Gastrocnemius medialis (tissue), 4 donors: Measurements from ENCODE around the gene SPSB1. TPM values are rescaled to one million over a fixed set of nuclear protein-coding genes. Genes with fewer than 3 reads are reported as not detected.

Source experiments
- ATAC-seq, 2 donors: fragments of 150-250 bp; one replicate each; pipeline ENCODE4 v1.9.1; 2016
- DNase-seq, 2 donors: peaks; one replicate each; pipeline ENCODE4 v3.0.0-alpha.2; 2019
- H3K27ac ChIP-seq, 4 donors: fragments of 200-600 bp; sonication (generic); 1 replicate in 1 of 4; 2 replicates in 3 of 4; pipeline ENCODE4 v1.5.1; 2016 to 2018; ENCODE audit warnings: mild to moderate bottlenecking in 2 of 4, moderate library complexity in 1 of 4
- H3K27me3 ChIP-seq, 3 donors: fragments of 200-600 bp; sonication (generic) in 2 of 3; 1 replicate in 1 of 3; 2 replicates in 2 of 3; pipeline versions ENCODE4 v1.5.1 to v1.6.0; 2016 to 2019; ENCODE audit warnings: mild to moderate bottlenecking in 1 of 3, moderate library complexity in 1 of 3
- H3K36me3 ChIP-seq, 2 donors: fragments of 200-600 bp; sonication (generic) in 1 of 2; one replicate each; pipeline ENCODE4 v1.5.1; 2017 to 2018
- H3K4me1 ChIP-seq, 2 donors: fragments of 200-600 bp; sonication (generic) in 1 of 2; one replicate each; pipeline ENCODE4 v1.5.1; 2016 to 2017; ENCODE audit warnings: mild to moderate bottlenecking in 2 of 2
- H3K4me3 ChIP-seq, 4 donors: fragments of 200-600 bp; sonication (generic) in 3 of 4; 1 replicate in 1 of 4; 2 replicates in 3 of 4; pipeline ENCODE4 v1.5.1; 2016 to 2019; ENCODE audit warnings: mild to moderate bottlenecking in 2 of 4
- H3K9me3 ChIP-seq, 3 donors: fragments of 200-600 bp; sonication (generic) in 2 of 3; 1 replicate in 1 of 3; 2 replicates in 2 of 3; pipeline ENCODE4 v1.5.1; 2016 to 2019
- CTCF ChIP-seq, 5 experiments: fragments of 450-650 bp in 3 of 5; fragments of 200-600 bp in 2 of 5; sonication (generic) in 2 of 5; IDR thresholded peaks in 4 of 5; conservative IDR thresholded peaks in 1 of 5; 1 replicate in 4 of 5; 2 replicates in 1 of 5; pipeline ENCODE4 v1.5.1; 2016 to 2019; ENCODE audit warnings: antibody characterized with exemption in 5 of 5, mild to moderate bottlenecking in 3 of 5, moderate library complexity in 3 of 5
- POLR2A ChIP-seq, 2 donors: fragments of 450-650 bp; IDR thresholded peaks; one replicate each; pipeline ENCODE4 v1.6.1; 2017; ENCODE audit warnings: antibody characterized with exemption in 2 of 2, mild to moderate bottlenecking in 2 of 2, moderate library complexity in 2 of 2
- in situ Hi-C, 4 donors: fragments of 200-750 bp; cut with MboI; loops; one replicate each; pipeline versions ENCODE4 v1.15.0 to v1.8.0; 2017; ENCODE audit warnings: low sequenced_read_pairs in 4 of 4
- intact Hi-C: fragments of 100-400 bp; cut with DNase I; formaldehyde crosslinking; loops from one replicate; pipeline ENCODE4 v1.15.1; 2023; ENCODE audit warnings: low total_unique reads
- total RNA-seq, 4 donors: library from RNA; depleted of rRNA; stranded (reverse); fragments of >200 nt; gene quantifications; one replicate each; pipeline versions ENCODE4 v1.1.0 to v1.2.3, GENCODE V29; 2016

SPSB1 gene
- total RNA-seq, 4 donors from 2014 or later: 40.4 to 161 (median 56.6) TPM

GRCh38 chr1:9302745-9303524 is 10.2 kb downstream of the SPSB1 start:
- intact Hi-C loops (no loop called here), in situ Hi-C loops (loop anchor here in 1 of 4 donors (10.0 kb wide), 1 partner anchor 72 kb away; no protein-coding TSS in a partner anchor)
- H3K4me1 ChIP-seq: peaks cover 44% of the 10 kb centered on the region in 2 donors
- H3K27ac ChIP-seq: peak overlapping the region; percentile 56 to 75 (median 61)
- ATAC-seq (peak; percentile 45 to 72), DNase-seq (no peak)
- no peak for TF ChIP-seq POLR2A (IDR thresholded peaks at IDR 0.05)
- TF ChIP-seq CTCF (IDR thresholded peaks at IDR 0.05 in 4 of 5, conservative IDR thresholded peaks at IDR 0.05 in 1 of 5): no peak
- no peak overlapping the region for H3K4me3 ChIP-seq
- no peaks in the 10 kb centered on the region for H3K27me3 ChIP-seq
- H3K9me3 ChIP-seq: no peaks in the 10 kb centered on the region
- H3K36me3 ChIP-seq: no peaks in the 10 kb centered on the region

GRCh38 chr1:9303916-9304315 is 11.2 kb downstream of the SPSB1 start:
- ATAC-seq (no peak), DNase-seq (no peak)
- no peak overlapping the region for H3K4me3 ChIP-seq

GRCh38 chr1:9305216-9305615 is 12.5 kb downstream of the SPSB1 start:
- Histone ChIP-seq H3K4me3 (no peak overlapping the region), H3K36me3 (no peaks in the 10 kb centered on the region), H3K4me1 (peaks cover 39 to 40% of the 10 kb centered on the region in 2 donors), H3K27me3 (no peaks in the 10 kb centered on the region), H3K27ac (no peak overlapping the region), H3K9me3 (no peaks in the 10 kb centered on the region)
- intact Hi-C loops (no loop called here), in situ Hi-C loops (loop anchor here in 1 of 4 donors (10.0 kb wide), 1 partner anchor 70 kb away; no protein-coding TSS in a partner anchor)
- ATAC-seq (no peak), DNase-seq (no peak)
- TF ChIP-seq CTCF (IDR thresholded peaks at IDR 0.05 in 4 of 5, conservative IDR thresholded peaks at IDR 0.05 in 1 of 5) (no peak), POLR2A (IDR thresholded peaks at IDR 0.05) (no peak)

More at GRCh38 chr1:9303916-9304315, 11.2 kb downstream of the SPSB1 start:
- H3K36me3 ChIP-seq: no peaks in the 10 kb centered on the region
- in situ Hi-C loops (loop anchor here in 1 of 4 donors (10.0 kb wide), 1 partner anchor 71 kb away; no protein-coding TSS in a partner anchor), intact Hi-C loops (no loop called here)
- peak overlapping the region in 3 of 4 donors; percentile 56 to 75 (median 63) for H3K27ac ChIP-seq
- no peaks in the 10 kb centered on the region for H3K9me3 ChIP-seq
- H3K27me3 ChIP-seq: no peaks in the 10 kb centered on the region
- peaks cover 43 to 44% of the 10 kb centered on the region in 2 donors for H3K4me1 ChIP-seq
- no peak for TF ChIP-seq POLR2A (IDR thresholded peaks at IDR 0.05)

- intact Hi-C loops: no loop called here
- peaks cover 37% of the 10 kb centered on the region in 2 donors for H3K4me1 ChIP-seq
Observed at GRCh38 chr1:9306006-9306405, 13.3 kb downstream of the SPSB1 start.

More at GRCh38 chr1:9306006-9306405, 13.3 kb downstream of the SPSB1 start:
- no peaks in the 10 kb centered on the region for H3K36me3 ChIP-seq
- DNase-seq (no peak), ATAC-seq (no peak)
- in situ Hi-C loops: loop anchor here in 1 of 4 donors (10.0 kb wide), 1 partner anchor 69 kb away; no protein-coding TSS in a partner anchor
- no peak for TF ChIP-seq CTCF (IDR thresholded peaks at IDR 0.05 in 4 of 5, conservative IDR thresholded peaks at IDR 0.05 in 1 of 5)
- TF ChIP-seq POLR2A (IDR thresholded peaks at IDR 0.05): no peak
- no peak overlapping the region for H3K27ac ChIP-seq
- no peaks in the 10 kb centered on the region for H3K27me3 ChIP-seq
- no peaks in the 10 kb centered on the region for H3K9me3 ChIP-seq
- no peak overlapping the region for H3K4me3 ChIP-seq
